GM19324 (cell line): ENCODE measurements around the gene ELF5.

Source experiments
- ATAC-seq: cut with Tn5 transposase; IDR thresholded peaks from one replicate; pipeline ENCODE4 v1.9.1; 2021; ENCODE audit warnings: mild to moderate bottlenecking, moderate library complexity; ENCODE audit not compliant: unreplicated experiment, low FRiP score

The ELF5 gene

DNA sequence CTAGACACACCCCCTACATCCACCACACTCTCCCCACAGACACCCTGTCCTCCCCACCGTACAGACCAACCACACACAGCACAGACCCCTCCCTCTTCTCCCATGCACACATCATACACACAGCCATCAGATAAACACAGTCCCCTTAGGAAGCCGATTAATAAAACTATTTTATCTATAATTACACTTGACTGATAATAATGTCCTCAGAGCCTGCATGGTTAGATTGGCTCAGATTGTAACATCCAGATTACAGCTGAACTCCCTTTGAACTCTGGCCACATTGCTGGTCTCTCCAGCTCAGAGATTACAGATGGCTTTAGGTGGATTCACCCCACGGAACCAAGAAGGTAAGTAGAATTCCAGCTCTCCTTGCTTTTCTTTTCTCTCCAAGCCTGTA lies 9.5 kb upstream of the ELF5 start:
- ATAC-seq = no peak

DNA sequence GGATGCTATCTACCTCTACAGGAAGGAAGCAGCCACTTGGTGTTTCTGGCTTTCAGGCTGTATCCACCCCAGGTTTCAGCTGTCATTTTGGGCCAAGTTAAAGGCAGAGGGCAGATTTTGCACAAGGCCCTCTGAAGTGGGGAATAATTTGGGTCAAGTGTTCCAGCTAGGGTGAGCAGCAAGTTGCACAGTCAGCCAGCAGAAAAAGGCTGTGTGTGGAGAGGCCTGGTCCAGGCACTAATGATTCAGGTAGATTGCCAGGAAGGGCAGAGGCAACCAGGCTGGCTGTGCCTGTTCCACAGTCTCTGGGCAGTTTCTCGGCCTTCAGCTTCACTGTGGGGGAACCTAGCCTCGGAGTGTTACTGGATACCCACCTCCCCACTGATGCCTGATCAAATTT lies 8.6 kb upstream of the ELF5 start:
- ATAC-seq = no peak

DNA sequence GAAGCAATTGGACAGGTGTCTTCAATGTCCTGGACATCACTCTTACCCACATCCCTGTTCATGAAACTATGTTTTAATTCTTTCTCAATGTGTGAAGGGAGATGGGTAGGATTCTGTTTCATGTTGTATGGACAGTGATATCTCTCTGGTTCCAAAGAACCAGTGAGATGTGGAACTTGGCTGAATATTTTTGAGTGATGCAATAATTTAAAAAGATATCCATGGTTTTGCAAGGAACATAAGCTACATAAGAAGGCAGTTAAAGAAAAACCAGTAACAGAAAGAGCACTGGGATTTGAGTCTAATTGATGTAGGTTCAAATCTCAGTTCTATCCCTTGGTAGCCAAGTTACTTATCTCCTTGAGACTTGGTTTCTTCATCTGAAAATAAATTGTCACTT lies 7.7 kb upstream of the ELF5 start:
- ATAC-seq = no peak

DNA sequence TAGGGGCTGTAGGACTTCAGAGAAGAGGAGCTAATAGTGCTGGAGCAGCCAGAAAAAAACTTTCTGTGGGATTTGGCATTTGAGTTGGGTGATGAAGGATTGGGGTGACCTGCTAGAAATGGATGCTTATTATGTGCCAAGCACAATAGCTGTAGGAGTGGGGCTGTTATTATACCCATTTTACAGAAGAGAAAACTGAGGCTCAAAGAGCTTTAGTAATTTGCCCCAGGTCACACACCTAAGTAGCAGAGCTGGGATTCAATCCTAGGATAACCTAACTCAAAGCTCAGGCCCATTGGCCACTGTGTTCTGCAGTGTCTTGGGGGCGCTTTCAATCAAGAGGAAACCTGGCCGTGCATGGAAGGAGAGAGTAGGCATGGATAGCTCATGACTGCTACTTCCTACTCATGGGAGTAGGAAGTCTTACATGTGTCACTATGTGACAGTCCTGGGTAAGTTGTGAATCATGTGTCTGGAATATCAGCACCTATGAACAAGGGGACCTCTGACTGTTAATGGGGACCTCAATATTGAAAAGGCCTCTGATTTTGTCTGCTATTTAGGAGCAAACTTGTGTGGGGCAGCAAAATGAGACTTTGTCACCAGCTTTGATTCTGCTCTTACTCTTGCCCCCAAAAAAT lies 6.1 kb upstream of the ELF5 start:
- ATAC-seq = no peak

DNA sequence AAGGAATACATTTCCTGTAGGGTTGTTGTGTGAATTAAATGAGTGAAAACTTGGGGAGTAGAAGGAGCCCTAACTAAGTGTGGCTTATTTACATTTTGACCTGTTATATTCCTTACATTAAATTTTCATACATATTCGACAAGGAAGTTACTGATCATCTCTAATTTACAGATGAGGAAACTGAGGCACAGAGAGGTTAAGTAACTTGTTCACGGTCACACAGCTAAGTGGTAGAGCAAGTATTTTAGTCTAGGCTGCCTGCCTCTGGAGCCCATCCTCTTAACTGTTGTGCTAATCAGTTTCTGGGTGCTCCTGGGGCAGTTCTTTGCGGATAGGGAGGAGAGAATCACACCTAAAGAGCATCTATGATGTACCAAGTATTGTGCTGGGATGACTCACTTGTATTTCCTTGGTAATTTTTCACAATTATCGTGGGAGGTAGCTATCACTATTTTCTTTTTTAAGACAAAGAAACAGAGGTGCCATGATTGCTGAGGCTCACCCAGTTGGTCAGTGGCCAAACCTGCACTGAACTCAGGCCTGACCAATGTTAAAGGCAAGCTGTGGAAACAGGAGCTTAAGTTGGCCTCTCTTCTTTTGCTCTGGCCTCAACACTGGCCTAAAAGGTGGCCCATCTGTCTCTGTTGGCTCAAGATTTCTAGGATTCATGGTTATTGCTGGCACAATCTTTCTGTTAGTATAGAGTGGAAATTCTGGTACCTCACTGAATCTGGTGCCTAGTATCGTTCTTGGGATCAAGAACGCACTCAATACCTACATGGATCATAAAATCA lies 2.9 kb upstream of the ELF5 start:
- ATAC-seq = no peak

DNA sequence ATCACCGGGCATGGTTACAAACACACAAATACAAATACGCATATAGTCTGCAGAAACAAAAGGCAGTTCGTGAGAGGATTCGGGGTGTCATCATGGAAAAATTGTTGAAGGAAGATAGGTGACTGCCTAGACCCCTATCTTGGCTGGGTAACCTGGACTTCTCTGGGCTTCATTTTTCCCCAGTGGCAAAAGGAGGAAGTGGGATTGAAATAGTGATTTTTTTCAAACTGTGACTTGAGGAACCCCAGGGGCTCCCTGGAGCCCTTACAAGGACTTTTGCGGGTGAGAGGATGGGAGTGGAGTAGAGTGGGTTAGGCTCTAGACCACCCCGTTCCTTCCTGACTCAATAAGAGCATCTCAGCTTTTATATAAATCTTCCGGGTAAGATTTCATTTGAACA lies 1.0 kb upstream of the ELF5 start:
- no peak for ATAC-seq

DNA sequence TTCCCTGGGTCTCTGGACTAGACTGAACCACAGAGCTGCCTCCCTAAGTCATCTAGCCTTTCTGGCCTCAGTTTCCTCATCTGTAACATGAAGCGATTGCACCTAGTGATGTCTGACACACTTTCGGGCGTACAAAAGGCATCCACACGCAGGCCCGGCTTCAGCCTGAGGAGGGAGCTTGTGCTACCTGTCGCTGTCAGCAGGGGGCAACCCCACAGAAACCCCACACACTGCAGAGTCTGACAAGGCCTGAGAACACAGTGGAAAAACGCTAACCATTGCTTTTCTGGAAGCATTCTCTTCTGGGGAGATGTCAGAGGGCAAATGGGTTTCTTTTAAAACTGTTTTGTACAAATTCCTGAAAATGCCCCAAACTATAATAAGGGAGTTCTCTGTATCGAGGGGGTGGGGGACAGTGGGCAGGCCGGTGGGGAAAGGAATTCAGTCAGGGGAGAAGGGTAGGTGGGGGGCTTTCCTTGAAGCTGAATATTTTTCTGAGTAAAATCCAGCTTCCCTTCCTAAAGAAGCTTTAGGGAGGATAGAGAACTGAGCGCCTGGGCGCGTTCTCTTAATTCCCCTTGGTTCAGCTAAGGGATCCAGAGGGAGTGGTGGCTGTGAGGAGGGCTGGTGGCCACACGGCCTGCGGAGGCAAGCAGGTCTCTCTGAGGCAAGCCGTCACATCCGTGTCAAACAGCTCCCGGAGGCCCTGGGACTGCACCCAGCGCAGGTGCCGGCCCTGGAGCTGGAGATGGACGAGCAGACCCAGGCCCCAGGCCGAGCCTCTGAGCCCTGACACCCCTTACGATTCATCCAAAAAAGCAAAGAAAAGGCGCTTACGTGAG lies 533 bp downstream of the ELF5 start:
- peak; percentile 79 for ATAC-seq

DNA sequence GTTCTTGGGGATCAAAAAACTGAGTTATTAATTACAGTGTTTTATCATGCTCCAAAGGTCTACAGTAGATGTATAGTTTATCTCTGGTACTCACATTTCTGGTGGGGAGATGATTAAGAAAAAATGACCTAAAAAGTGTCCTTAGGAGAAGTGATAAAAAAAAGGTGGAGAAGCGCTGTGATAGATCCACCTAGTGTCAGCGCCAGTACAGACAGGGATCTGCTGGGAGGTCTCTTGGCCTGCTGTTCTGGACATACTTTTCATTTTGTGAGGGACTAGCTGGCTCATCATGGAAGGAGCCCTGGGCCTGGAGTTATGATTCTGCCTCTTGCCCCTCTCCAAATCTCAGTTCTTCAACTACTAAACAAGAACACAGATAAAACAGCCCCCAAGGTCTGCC lies 2.9 kb downstream of the ELF5 start:
- no peak for ATAC-seq

DNA sequence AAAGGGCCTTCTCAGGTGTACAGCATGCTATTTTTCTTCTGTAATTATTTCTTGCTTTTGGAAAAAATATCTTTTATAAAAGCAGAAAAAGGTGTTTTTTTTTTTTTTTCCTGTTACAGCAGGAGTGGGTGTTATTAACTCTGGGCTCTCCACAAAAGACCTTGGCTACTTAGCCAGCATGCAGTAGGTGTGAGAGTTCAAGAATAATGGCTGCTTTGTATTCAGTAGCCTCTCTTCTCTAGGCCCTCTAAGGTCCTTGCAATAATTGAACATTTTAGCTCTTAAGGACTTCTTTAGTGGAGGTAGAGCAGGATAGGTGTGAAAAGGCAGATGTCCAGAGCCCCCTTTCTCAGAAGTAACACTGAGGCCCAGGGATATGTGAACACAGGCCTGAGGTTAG lies 3.4 kb downstream of the ELF5 start:
- no peak for ATAC-seq

DNA sequence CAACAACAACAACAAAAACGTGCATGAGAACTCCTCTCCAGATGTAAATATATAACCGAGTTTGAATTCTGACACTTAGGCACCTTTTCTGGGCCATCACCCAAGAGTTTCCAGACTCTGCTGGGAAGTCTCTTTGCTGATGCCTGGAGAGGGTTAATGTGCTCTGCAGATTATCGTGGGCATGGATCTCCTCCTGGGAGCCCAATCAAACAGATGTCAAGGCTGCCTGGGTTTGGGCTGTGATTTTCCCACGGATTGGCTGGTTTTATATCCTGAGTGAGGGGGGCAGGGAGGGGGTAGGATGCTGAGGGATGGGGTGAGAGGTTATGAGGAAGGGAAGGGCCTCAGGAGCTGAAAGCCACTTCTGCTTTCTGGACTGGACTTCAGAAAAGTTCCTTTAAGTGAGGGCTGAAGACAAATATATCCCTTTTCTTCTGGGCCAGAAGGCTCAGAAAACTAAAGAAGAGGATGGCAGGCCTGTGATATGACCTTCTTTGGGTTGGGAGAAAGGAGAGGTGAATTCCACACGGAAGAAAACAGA lies 4.2 kb downstream of the ELF5 start:
- no peak for ATAC-seq

DNA sequence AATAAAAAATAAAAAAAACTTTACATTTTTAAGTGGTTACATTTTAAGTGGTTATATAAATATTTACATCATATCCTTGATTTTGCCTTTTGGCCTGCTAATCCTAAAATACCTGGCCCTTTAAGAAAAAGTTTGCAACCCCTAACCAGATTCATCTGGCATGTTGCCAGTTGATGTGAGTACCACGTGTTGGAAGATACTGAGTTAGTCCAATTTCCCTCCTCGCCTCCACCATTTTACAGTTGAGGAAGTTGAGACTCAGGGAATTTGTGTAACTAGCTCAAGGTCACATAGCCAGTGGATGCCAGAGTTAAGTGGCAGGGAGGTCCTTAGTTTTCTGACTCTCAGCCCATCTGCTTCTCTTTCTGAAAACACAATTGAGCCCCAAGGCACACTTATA lies 5.1 kb downstream of the ELF5 start:
- no peak for ATAC-seq

DNA sequence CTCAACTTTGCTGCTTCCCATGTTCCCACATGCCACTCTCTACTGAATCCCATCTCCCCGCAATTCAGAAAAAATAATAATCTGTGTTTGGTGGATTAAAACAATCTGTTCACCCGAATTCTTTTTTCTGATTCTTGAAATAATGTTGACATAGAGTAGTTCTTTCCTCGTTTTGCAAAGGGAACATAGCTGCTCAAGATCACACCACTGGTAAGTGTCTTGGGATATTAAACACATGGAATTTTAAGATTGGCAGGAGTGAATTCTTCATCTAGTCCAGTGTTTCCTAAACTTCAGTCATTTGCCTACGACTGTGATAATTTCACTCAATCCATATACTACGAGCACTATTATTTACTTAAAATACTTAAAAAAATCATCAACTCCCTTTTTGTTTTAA lies 6.0 kb downstream of the ELF5 start:
- no peak for ATAC-seq

DNA sequence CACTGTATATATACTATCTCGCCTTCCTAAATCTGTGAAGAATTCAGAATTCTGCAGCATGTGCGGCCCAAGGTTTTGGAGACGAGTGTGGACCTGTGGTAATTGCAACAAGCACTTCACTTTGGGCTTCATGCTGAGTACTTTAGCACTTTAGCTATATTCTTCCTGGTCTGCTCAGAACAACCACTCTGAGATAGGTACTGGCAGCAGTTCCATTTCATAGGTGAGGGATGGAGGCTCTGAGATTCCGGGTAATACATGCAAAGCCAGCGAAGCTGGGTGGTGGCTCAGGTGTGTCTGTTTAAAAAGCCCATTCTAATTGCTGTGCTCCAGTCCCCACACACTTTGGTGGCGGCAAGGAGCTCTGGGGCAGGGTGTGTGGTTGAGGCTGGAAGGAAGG lies 6.4 kb downstream of the ELF5 start:
- no peak for ATAC-seq

DNA sequence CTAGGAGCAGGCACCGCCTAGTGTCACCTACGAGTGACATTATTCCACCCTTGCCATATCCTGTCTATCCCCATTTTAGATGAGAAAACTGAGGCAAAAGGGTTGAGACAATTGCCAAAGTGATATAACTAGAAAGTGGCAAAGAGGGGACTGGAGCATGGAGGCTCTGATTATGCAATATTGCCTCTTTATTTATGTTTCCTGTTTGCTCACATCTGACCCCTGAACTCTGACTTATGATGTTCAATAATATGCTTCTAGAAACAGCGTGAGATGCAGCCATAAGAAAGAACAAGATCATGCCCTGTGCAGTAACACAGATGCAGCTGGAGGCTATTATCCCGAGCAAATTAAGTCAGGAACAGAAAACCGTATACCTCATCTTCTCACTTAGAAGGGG lies 7.7 kb downstream of the ELF5 start:
- ATAC-seq = no peak

DNA sequence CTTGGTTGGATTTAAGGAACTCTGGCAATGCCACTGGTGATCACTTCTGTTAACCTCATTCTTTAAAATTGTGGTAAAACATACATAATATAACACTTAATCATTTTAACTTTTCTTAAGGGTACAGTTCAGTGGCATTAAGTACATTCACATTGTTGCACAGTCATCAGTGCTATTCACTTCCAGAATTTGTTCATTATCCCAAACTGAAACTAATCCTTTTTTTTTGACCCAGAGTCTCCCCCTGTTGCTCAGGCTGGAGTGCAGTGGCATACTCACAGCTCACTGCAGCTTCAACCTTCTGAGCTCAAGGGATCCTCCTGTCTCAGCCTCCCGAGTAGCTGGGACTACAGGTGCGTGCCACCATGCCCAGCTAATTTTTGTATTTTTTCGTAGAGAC lies 10.6 kb downstream of the ELF5 start:
- no peak for ATAC-seq

DNA sequence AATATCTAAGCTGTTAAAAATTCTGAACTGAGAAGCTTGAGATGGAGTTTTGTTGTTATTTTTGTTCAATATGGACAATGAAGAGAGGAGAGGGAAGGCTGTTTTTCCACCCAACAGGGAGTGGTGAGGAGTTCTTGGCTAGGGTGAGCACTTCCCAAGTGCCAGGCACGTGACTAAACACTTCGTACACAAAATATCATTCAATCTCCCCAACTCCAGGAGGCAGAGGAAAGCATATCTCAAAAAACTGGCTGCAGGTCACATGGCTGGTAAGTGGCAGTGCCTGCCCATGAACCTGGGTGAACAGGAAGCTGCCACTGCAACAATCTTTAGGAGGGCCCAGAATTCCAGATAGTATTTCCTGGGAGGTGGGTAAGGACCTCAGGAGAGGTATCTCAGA lies 11.6 kb downstream of the ELF5 start:
- no peak for ATAC-seq

DNA sequence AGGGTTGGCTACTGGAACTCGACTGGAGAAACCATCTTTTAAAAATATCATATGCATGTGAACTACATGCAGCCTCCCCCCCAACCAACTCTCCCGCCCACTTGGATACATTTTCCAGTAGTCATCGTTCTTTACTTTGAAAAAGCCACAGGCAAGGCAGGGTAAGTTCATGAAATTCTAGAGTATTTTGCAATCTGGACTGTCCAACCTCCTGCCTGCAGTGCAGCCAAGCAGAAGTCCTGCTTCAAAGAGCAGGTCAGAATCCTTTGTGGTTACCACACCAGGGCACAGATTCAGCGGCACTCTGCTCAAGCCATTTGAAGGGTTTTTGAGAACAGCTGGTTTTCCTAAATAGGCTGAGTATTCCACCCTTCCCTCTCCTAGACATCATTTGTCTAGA lies 12.1 kb downstream of the ELF5 start:
- ATAC-seq = no peak

DNA sequence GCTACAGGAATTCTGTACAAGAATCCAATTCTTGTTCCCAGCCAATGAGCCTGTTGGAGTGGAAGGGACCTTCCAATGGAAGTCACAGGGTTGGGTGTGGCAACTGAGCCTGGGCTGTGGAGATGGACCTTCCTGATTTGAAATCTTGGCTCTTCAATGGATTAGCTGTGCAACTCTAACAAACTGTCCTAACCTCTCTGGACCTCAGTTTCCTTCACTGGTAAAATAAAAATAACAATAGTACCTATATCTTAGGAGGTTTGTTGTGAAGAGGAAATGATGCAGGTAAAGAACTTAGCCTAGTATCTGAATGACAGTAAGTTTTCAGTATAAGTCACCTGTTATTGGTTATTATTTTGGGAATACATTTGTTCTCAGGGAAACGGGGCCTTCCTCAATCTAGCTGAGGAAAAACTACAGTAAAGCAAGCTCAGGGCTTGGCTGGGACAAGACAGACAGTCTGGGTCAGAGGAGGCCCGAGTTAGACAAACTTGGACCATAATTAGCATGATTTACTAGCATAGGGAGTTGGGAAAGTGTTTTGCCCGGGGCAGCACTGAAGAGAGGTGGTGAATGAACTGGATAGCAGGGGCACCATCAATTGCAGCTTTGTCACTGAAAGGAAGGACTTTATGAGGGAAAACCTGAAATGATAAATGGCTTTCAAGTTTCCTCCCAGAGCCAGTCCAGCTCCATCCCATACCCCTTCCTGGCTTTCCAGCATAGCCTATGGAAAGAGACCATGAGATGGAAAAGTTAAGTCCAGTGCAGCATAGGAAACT lies 13.7 kb downstream of the ELF5 start:
- no peak for ATAC-seq

DNA sequence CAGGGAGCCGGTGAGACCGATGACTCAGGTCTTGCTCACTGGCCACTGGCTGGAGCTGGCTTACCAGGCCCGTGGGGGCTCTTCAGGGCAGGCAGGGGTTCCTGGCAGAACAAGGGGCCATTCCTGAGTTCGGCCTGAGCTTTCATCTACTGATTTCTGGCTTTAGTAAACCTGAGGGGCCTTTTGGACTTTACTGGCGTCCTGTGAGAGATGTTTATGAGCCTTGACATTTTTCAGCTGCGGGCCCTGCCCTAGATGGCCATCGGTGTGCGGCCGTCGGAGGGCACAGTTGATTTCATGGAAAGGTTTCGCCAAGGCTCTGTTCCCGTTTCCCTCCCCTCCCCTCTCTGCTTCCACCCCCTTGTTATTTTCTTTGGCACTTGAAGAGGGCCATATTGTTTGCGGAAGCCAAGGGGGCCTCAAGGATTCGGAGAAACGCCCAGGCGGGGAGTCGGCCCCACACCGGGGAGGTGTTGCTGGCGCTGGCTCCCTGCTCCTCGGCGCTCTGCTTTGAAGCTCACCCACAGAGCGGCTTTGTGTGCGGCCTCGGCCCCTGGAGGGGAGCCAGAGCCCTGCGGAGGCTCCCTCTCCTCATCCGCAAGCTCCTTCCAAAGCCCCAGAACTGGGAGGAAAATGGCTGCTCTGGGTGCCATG lies 17.7 kb downstream of the ELF5 start:
- ATAC-seq = no peak

DNA sequence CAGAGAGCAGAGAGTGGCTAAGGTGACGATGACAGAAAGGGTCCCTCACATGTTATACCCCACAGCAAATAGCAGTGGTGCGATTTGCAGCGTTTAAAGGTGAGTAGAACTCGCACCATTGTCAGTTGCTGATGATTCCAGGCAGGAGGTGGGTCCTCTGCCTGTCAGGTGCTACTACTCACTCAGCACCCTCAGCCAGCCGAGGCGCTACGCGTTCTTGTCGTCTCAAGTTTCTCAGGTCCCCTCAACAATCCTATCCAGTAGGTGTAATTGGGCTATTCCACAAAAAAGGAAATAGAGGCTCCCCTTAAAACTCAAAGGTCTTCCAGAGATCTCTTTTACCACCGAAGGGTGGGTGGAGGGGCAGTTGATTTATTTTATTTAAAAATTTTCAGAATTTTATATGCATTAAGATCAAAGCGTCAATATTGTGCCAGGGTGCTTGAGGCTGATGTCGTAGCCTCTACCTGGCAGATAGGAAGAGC lies 18.3 kb downstream of the ELF5 start:
- no peak for ATAC-seq
